Activated T-helper 1 cell treated with Interleukin-2 at 50 U/mL for 16 hours (primary cell): ENCODE measurements around the gene KY.

ENCODE experiments used
- DNase-seq: peaks from one replicate; pipeline ENCODE4 v3.0.0-alpha.2; 2020; ENCODE audit warnings: low read depth

Gene KY

DNA sequence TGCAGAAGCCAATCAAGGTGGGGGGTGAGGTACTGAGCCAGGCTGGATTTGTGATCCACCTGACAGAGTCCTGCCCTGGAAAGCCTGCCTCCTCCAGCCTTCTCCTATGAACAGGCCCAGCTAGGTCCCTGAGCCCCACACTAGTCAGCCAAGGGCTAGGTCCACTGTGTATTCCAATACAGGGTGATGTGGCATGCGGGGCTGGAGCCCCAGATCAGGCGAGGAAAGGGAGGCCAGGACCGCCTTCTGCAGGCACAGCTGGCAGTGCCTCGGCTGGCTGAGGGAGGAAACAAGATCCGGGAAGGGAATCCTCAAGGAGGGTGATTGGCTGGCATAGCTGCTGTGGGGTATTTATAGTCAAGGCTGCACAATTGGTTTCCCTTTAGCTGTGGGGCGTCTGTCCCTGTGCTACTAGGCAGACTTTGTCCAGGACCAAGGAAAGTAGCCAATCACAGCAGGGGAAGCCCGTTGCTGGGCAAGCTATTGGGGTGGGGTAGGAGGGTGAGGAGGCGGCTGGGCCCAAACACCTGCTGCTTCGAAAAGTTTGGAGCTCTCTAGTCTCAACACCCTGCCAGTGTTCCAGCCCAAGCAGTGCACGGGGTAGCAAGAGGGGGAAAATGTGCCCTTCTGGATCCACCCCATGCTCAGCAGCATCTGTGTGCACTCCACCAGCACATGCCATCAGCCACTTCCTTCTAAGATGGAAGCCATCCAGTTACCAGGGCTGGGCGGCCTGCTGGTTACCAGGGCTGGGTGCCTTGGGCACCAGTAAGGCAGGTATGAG lies 5.9 kb downstream of the KY start:
- DNase-seq, result no peak

- DNase-seq, result no peak
These were observed 7.6 kb downstream of the KY start for GRCh38 chr3:134643150-134643675.

DNA sequence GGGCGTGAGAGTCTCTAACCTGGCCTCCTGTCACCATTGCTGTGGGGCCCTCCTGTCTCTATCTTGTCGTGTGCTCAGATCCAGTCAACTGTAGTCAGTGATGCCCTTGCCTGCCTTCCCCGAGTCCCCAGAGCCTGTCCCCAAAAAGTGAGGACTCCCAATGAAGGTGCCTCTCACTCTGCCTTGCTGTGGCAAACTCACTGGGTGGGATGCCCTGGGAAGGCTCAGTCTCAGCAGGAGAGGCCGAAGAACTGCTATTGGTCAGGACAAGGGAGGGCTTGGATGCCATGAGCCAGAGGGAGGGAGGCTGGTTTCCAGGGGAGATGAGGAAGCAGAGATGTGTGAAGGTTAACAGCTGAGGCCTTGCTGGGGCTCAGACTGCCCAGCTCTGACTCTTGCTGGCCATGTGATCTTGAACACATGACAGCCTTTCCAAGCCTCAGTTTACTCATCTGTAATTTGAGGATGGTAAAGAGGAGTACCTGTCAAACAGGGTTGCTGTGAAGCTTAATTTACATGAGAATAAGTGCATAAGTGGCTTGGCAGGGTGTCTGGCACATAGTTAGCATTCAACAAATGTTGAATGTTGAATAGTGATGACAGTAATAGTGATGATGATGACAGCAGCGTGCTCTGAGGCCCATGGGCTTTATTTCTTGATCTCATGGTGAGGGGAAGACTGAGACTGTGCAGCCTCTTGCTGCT lies 8.2 kb downstream of the KY start:
- no peak for DNase-seq

DNA sequence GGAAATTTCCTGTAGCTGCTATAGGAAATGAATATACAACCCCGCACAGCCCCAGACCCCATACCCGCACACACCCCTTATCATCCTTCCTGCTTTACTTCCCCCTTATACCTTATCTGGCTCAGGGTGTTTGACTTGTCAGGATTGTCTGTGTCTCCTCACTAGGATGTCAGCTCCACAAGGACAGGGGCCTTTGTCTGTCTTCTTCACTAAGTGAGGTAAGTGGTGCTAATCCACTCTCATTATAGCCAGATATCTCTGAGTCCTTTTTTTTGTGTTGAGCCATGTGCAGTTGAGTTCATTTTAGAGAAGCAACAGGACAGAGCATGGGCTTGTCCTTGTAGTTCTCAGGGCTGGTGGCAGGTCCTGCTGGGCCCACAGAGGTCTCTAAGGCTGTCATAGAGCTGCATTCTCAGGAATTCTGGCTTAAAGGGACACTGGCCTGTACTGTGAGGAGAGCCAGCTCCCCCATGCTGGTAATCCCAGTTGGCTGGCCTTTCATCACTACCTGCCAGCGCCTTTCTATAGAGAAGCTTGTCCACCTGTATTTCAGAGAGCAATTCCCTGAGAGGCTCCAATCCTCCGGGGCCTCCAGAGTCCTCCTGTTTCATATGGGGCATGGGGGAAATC lies 9.0 kb downstream of the KY start:
- no peak for DNase-seq

- DNase-seq, result no peak
These were observed 9.9 kb downstream of the KY start for GRCh38 chr3:134640872-134641470.

DNA sequence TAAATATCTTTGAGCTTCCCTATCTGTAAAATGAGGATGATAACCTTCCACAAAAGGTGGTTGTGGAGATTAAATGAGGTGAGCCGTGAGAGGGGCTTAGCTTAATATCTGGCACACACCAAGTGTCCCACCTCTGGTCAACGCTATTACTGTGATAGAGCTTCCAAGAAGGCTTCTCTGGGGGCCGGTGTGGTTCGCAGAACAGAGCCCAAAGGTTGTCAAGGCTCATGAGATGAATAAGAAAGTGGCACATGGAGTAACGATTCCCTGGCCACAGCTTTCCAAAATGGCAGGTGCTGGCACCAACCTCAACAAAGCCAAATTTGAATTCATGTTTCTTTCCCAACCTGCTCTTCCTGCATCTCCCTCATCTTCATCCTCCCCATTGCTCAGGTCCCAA lies 10.4 kb downstream of the KY start:
- no peak for DNase-seq

DNA sequence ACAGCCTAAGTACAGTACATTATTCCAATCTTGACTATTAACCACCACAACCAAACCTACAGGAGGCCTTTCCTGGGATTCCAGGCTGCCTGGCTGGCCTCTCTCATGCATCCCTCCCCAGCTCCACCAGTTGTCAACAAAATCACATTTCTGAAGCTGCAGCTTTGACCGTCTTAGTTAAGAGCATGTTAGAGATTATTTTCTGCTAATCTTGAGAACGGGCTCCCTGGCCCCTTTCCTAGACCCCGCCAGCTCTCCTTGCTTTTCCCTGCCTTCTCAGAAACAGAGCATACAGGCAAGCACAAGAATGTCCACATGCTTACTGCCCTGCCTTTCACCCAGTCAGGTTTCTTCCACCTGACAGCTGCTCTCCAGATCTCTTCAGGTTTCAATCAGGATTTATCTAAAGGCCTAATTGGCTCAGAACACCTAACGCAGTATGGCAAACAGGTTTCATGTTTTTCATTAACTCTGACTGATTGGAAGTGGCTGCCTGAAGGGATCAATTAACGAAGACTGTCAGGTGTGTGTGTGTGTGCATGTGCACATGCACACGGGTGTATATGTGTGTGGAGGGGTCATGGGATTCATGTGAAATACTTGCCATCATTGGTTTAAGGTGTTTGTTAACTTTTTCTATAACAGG lies 12.3 kb downstream of the KY start:
- DNase-seq, result no peak

GRCh38 chr3:134636406-134636805 lies 14.4 kb downstream of the KY start:
- no peak for DNase-seq

- no peak for DNase-seq
These were observed 20.3 kb downstream of the KY start for GRCh38 chr3:134630506-134630905.

- no peak for DNase-seq
These were observed 21.9 kb downstream of the KY start for GRCh38 chr3:134628884-134629283.

DNA sequence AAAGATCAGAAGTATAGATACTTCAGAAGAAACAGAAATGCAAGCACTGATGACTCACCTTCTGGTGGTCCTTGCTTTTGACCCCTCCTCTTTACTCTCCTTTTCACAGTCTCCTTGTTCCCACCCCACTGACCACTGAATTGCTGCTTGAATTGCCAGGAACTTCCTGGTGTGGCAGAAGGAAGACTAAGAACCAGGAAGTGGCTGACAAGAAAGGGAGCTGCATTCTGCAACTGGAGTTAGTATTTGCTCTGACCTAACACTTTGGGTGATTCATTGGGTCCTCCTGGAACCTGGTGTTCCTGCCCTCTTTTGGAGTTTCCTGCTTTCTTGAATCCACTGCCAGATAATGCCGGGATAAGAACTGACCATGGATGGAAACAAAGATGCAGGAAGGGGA lies 23.0 kb downstream of the KY start:
- DNase-seq, result no peak

GRCh38 chr3:134625885-134626741 lies 24.7 kb downstream of the KY start:
- DNase-seq, result no peak

DNA sequence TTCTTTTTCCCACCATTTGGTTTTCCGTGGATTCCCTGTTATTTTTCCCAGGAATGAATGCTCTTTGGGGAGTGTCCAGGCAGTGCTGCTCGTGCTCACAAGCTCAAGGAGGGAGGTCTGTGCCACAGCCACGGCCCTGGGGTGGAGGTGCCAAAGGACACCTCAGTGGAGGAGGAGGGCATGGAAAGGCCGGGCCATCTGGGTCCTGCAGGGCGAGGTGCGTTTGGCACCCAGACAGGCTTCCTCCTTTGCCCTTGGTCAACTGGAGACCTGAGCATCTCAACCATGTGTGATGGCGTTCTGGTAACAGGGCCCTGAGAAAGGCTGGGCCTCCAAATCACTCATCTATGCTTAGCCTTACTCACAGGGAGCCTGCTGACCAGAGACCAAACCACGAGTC lies 25.4 kb downstream of the KY start:
- no peak for DNase-seq

DNA sequence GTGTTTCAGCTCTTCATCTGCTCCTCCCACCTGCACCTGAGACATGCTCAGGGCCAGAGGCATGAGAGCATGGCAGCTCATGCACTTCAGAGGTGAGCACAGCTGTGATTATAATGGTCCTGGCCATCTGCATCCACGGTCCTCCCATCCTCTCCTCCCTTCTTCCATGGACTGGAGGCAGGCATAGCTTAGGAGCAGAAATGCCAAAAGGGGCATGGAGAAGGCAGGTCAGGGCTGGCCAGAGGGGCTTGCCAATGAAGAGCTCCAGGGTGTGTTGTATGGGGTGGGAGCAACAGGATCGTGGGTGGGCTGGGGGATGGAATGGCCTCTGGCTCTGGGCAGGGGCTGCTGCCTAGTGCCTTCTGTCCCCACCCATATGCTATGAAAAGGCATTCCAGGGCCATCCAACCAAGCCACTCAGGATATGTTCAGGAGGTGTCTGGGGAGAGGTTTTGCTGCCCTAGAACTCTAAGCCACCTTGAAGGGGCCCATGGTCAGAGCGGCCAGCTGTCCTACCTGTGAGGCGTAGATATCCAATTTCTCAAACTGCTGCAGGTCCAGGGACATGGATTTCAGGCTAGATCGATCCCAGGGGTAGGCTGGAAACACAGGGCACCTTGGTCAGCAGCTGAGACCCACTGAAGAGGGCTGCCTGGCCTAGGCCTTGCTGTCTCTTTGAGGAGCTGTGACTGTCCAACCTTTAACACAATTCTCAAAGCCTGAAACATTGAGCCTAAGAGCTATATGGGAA lies 26.1 kb downstream of the KY start:
- no peak for DNase-seq

DNA sequence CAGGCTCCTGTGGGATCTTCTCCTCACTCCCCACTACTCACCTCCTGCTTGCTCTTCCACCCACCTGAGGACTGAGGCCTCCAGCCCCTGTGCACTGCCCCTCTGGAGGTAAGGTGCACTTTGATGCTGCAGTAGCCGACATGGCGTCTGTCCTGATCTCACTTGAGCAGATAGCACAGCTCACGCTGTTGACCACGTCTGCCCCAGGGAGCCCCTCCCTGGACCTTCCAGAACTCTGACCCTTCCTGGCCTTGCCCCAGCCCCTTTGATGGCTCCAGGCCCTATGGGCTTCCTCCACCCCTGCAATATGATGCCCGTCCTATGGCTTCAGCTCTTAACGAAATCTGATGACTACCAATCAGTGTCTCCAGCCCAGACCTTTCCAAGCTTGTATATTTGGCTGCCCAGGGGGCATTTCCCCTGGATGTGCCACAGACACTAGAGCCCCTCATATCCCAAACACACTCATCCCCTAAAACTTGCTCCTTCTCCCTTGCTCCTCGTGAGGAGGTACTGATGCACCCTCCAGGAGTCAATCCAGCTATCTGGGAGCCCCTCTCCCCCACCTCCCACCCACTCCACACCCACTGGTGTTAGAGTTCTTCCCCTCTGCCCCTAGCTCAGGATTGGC lies 27.1 kb downstream of the KY start:
- no peak for DNase-seq

DNA sequence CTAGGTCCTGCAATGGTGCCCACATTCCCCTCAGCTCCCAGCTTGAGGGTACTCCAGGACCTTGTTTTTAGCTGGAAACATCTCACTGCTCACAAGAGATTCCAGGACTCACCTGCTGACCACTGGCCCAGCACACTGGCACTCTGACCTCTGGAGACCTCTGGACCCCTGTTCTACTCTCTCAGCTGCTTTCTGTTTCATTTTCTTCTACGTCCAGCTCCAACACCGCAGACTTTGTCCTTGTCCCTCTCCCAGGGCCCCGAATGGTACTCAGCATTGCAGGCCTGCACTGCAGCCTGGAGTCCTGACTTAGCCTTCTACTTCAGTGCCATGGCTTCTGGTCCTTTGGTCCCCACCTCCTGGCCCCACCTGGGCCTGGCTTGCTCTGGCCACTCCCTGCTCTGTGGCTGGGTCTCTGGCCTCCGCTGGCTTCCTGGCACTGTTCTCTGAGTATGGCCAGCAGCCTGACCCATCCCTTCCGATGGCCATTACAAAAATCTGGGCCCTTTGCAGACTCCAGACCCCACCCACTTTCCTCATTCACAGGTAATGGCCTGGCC lies 27.9 kb downstream of the KY start:
- no peak for DNase-seq

DNA sequence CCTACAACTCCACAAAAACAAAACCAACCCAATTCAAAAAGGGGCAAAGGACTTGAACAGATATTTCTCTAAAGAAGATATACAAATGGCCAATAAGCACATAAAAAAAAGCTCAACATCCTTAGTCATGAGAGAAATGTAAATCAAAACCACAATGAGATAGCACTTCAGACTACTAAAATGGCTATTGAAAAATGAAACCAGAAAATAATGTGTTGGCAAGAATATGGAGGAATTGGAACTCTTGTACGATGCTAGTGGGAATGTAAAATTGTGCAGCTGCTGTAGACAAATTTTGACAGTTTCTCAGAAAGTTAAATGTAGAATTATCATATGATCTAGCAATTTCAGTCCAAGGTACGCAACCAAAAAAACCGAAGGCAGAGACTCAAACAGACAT lies 29.0 kb downstream of the KY start:
- no peak for DNase-seq

DNA sequence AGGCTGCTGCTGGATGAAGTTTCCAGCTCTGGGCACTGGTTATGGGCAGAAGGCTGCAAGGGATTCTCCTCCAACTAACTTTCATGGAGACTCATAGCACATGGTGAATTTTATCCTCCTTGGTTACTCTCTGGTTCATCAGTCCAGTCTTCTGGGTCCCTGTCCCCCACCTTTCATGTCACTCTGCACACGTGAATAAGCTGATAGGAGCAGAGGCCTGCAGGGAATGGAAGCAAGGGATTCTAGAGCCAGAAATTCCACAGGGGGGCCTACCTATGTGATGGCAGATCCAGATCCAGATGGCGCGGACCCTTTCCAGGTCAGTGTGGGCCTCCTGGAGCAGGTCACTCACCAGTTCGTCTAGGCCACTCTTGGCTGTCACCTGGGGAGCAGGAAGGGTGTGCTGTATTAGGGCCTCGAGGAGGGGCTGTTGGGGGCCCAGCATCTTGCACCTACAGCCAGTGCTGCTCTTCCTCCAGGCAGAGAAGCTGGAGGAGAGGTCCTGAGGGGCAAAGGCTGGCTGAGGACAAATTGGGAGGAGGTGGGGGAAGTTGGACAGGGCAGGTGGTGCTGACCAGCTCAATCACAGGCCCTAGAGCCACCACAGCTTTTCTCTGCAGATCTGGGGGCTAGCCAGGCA lies 30.2 kb downstream of the KY start:
- no peak for DNase-seq

DNA sequence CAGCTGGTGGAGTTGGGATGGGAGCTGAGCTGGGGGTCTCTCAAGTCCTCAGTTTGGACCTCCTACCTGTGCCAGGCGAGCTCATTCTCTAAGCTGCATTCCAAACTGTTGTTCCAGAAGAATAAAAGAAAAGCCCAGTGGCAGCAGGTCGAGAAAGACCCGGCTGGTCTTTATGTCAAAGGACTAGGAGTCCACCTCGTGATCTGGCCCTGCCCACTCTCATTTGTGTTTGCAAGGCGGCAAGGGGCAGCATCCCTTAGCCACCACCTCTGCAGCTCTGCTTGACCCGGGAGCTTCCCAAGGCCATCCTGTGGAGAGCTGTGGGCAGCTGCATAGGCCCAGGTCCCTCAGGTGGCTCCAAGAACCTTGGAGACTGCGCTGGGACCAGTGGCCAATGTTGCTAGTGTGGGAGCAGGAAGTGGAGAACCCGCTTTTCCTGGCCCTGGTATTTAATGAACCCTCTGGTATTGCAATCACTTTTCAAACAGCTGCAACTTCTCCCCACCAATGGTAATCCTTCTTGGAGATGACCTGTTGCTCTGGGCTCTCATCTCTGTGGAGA lies 30.9 kb downstream of the KY start:
- no peak for DNase-seq
